HCT116 (cell line): ENCODE data around the gene ULBP1.

Experiments
- CEBPB ChIP-seq: IDR thresholded peaks from 2 replicates; pipeline ENCODE4 v1.6.1; 2012; ENCODE audit warnings: low read depth
- CTCF ChIP-seq, 3 experiments: fragments of 200-600 bp in 1 of 3; sonication (generic) in 1 of 3; IDR thresholded peaks in 2 of 3; conservative IDR thresholded peaks in 1 of 3; 2 replicates each; pipeline ENCODE4 v1.5.1; 2012 to 2017; ENCODE audit warnings: low read depth in 2 of 3, low read length in 2 of 3, antibody characterized with exemption in 1 of 3, borderline replicate concordance in 1 of 3, control low read depth in 1 of 3, mild to moderate bottlenecking in 1 of 3, mixed read lengths in 1 of 3, mixed run types in 1 of 3, moderate library complexity in 1 of 3; ENCODE audit not compliant: insufficient read depth in 1 of 3
- EGR1 ChIP-seq: IDR thresholded peaks from 2 replicates; pipeline ENCODE4 v1.6.1; 2012; ENCODE audit warnings: low read depth
- EZH2 ChIP-seq: fragments of 200-600 bp; sonication (generic); IDR thresholded peaks from 2 replicates; pipeline ENCODE4 v1.6.1; 2017; ENCODE audit warnings: antibody characterized with exemption, mixed run types
- JUND ChIP-seq: IDR thresholded peaks from 2 replicates; pipeline ENCODE4 v1.6.1; 2012
- POLR2AphosphoS5 ChIP-seq: IDR thresholded peaks from 2 replicates; pipeline ENCODE4 v1.6.1; 2011; ENCODE audit warnings: mild to moderate bottlenecking, low read depth, low read length, moderate library complexity
- REST ChIP-seq: IDR thresholded peaks from 2 replicates; pipeline ENCODE4 v1.6.1; 2012; ENCODE audit warnings: low read depth

- TF ChIP-seq EGR1: no peak
- TF ChIP-seq JUND: no peak
- no peak for TF ChIP-seq EZH2
- TF ChIP-seq CEBPB: no peak
- no peak for TF ChIP-seq REST
- no peak for TF ChIP-seq POLR2AphosphoS5
- TF ChIP-seq CTCF (IDR thresholded peaks at IDR 0.05 in 2 of 3, conservative IDR thresholded peaks at IDR 0.05 in 1 of 3; ENCODE audit: borderline replicate concordance in 1 of 3, insufficient read depth in 1 of 3, low read depth in 2 of 3, low read length in 2 of 3): no peak
Measured at GRCh38 chr6:149978610-149979009, 14.9 kb downstream of the ULBP1 start.
